Measurements from ENCODE around the gene SH3GL2. TPM values are rescaled to one million over a fixed set of nuclear protein-coding genes. Genes with fewer than 3 reads are reported as not detected.

SH3GL2 gene
- total and polyA plus RNA-seq, 9 of the 15 experiments (the other 6 are each of a cell fraction or from before 2014, with no cell fraction given): not detected

- H2AFZ ChIP-seq (ENCODE audit: low read depth, low read length): no peak overlapping the region
- ChIA-PET CTCF (ENCODE audit: low intra/inter-chr PET ratio) (no interaction called here), POLR2A (no interaction called here)
- H3K4me3 ChIP-seq: no peak overlapping the region
- ATAC-seq (no peak), FAIRE-seq (no peak), DNase-seq (ENCODE audit: extremely low read depth in 1 of 4, low spot score in 3 of 4) (no peak)
- no peaks in the 10 kb centered on the region for H3K4me1 ChIP-seq (replicated peaks in 1 of 2; ENCODE audit: control insufficient read depth in 2 of 2, insufficient read depth in 2 of 2, low read length in 2 of 2)
- H3K27me3 ChIP-seq (ENCODE audit: control insufficient read depth in 2 of 2, insufficient read depth in 2 of 2, low read length in 2 of 2): no peaks in the 10 kb centered on the region
- no peak overlapping the region for H3K4me2 ChIP-seq (ENCODE audit: insufficient read depth, low read length)
- BruUV-seq (replicated peaks): no TSS peak
- intact Hi-C loops (cut with micrococcal nuclease): no loop called here
- in situ Hi-C loops (cut with MboI): no loop called here
- no peaks in the 10 kb centered on the region for H3K79me2 ChIP-seq (ENCODE audit: control insufficient read depth, insufficient read depth, low read length)
- H4K20me1 ChIP-seq (replicated peaks; ENCODE audit: control insufficient read depth, insufficient read depth, low read length): no peaks in the 10 kb centered on the region
- no peaks in the 10 kb centered on the region for H3K36me3 ChIP-seq (ENCODE audit: control insufficient read depth, insufficient read depth, low read length)
- H3K9ac ChIP-seq (ENCODE audit: insufficient read depth in 1 of 2, low read depth in 2 of 2, low read length in 2 of 2): no peak overlapping the region
- no peaks in the 10 kb centered on the region for H3K9me3 ChIP-seq (replicated peaks; ENCODE audit: control insufficient read depth, insufficient read depth, low read depth, low read length)
- no peak overlapping the region for H3K27ac ChIP-seq (ENCODE audit: extremely low read depth, low read depth, low read length)
- no peaks in the 10 kb centered on the region for H3K9me1 ChIP-seq (ENCODE audit: control insufficient read depth, insufficient read depth, low read length)
- 0% methylated on average over 4 of the region's 5 CpGs for WGBS (ENCODE audit: insufficient coverage, low coverage, missing lambda C conversion rate)
- no peak for TF ChIP-seq PRPF4 (IDR thresholded peaks at IDR 0.05; ENCODE audit: insufficient read depth, low read depth, low read length, poor library complexity, severe bottlenecking)
- no peak for TF ChIP-seq THAP12 (CRISPR knock-in tag; IDR thresholded peaks at IDR 0.05)
- TF ChIP-seq ETV1 (tag; conservative IDR thresholded peaks at IDR 0.05; ENCODE audit: low read depth): no peak
- no peak for TF ChIP-seq ZNF146 (CRISPR knock-in tag; IDR thresholded peaks at IDR 0.05; ENCODE audit: unreplicated experiment)
- TF ChIP-seq ZNF407 (IDR thresholded peaks at IDR 0.05; ENCODE audit: low read depth): no peak
- no peak for TF ChIP-seq CAMTA2 (CRISPR knock-in tag; conservative IDR thresholded peaks at IDR 0.05)
- no peak for TF ChIP-seq EWSR1 (IDR thresholded peaks at IDR 0.05; ENCODE audit: borderline replicate concordance, low read depth, partially characterized antibody)
- no peak for TF ChIP-seq DMBX1 (CRISPR knock-in tag; IDR thresholded peaks at IDR 0.05; ENCODE audit: borderline replicate concordance)
- no peak for TF ChIP-seq CTBP1 (IDR thresholded peaks at IDR 0.05; ENCODE audit: borderline replicate concordance)
- TF ChIP-seq STAT5B (CRISPR knock-in tag; IDR thresholded peaks at IDR 0.05): no peak
- TF ChIP-seq C11orf30 (IDR thresholded peaks at IDR 0.05; ENCODE audit: low read depth): no peak
- TF ChIP-seq SMARCA4 (IDR thresholded peaks at IDR 0.05): no peak
- TF ChIP-seq ARID2 (IDR thresholded peaks at IDR 0.05): no peak
These were observed 8.2 kb downstream of the SH3GL2 start for GRCh38 chr9:17587113-17587512.
